ENCODE results near the gene GREM1.

GRCh38 chr15:32763295-32763694 lies 45.5 kb downstream of the GREM1 start:
- TF ChIP-seq CTCF (IDR thresholded peaks at IDR 0.05; ENCODE audit: low read length) (no peak), EZH2 (optimal IDR thresholded peaks at IDR 0.05; ENCODE audit: low read depth, low read length) (no peak), EZH2phosphoT487 (IDR thresholded peaks at IDR 0.05; ENCODE audit: low read length) (no peak)
